Caco-2 (cell line): ENCODE measurements around the gene GZMH. TPM values are rescaled to one million over a fixed set of nuclear protein-coding genes. Genes with fewer than 3 reads are reported as not detected.

Experiments
- BruUV-seq: library from RNA; stranded (reverse); fragments of 400-500 nt; replicated peaks from 2 replicates; lab custom pipeline; 2021; lab: Mats Ljungman, UMichigan
- CTCF ChIA-PET: fragments of 300-600 bp; sonication (Branson Sonifier 250); formaldehyde crosslinking; loops from one replicate; lab custom pipeline; 2022; ENCODE audit warnings: antibody characterized with exemption; lab: Charles Lee
- POLR2A ChIA-PET: fragments of 300-600 bp; sonication (Branson Sonifier 250); formaldehyde crosslinking; loops from one replicate; lab custom pipeline; 2022; ENCODE audit warnings: antibody characterized with exemption; lab: Charles Lee
- DNase-seq, 2 experiments: peaks; one replicate each; pipeline versions ENCODE4 v3.0.0 to v3.0.0-alpha.2; 2020 to 2022
- H3K27me3 ChIP-seq: replicated peaks from 2 replicates; pipeline ENCODE4 v1.6.0; 2011; ENCODE audit warnings: low read length; ENCODE audit not compliant: control insufficient read depth, insufficient read depth
- H3K36me3 ChIP-seq: 2 replicates; pipeline ENCODE4 v1.5.1; 2011; ENCODE audit warnings: low read length; ENCODE audit not compliant: control insufficient read depth, insufficient read depth
- H3K4me1 ChIP-seq: fragments of 250-450 bp; sonication (Bioruptor Pico); 2 replicates; pipeline ENCODE4 v1.5.1; 2020; ENCODE audit warnings: mild to moderate bottlenecking
- H3K4me3 ChIP-seq: 2 replicates; pipeline ENCODE4 v1.5.1; 2011; ENCODE audit warnings: low read depth, mild to moderate bottlenecking, control low read depth, low read length
- H3K9me3 ChIP-seq: fragments of 250-450 bp; sonication (Bioruptor Pico); 2 replicates; pipeline ENCODE4 v1.5.1; 2020; ENCODE audit warnings: mild to moderate bottlenecking, moderate library complexity
- H3K27ac Mint-ChIP-seq: one replicate; pipeline ENCODE4 v1.8.0; 2022; ENCODE audit warnings: mixed read lengths; ENCODE audit not compliant: unreplicated experiment
- H3K27me3 Mint-ChIP-seq: one replicate; pipeline ENCODE4 v1.8.0; 2022; ENCODE audit warnings: mixed read lengths; ENCODE audit not compliant: insufficient read depth, unreplicated experiment
- H3K36me3 Mint-ChIP-seq: one replicate; pipeline ENCODE4 v1.8.0; 2022; ENCODE audit warnings: mild to moderate bottlenecking, mixed read lengths; ENCODE audit not compliant: insufficient read depth, unreplicated experiment
- H3K4me1 Mint-ChIP-seq: one replicate; pipeline ENCODE4 v1.8.0; 2022; ENCODE audit warnings: low read depth, mixed read lengths; ENCODE audit not compliant: unreplicated experiment
- H3K4me3 Mint-ChIP-seq: one replicate; pipeline ENCODE4 v1.8.0; 2022; ENCODE audit warnings: mild to moderate bottlenecking, moderate library complexity, mixed read lengths; ENCODE audit not compliant: unreplicated experiment
- H3K9me3 Mint-ChIP-seq: one replicate; pipeline ENCODE4 v1.8.0; 2022; ENCODE audit warnings: mixed read lengths; ENCODE audit not compliant: unreplicated experiment
- intact Hi-C: fragments of 100-400 bp; cut with micrococcal nuclease; formaldehyde crosslinking; loops from one replicate; pipeline ENCODE4 v1.10.0; 2022; ENCODE audit not compliant: unreplicated experiment
- total RNA-seq: library from RNA; stranded (reverse); gene quantifications from 2 replicates; pipeline ENCODE4 v1.2.3, GENCODE V29; 2022
- TF ChIP-seq, protein P1 (sequence below), 2 experiments: fragments of 200-600 bp in 1 of 2; IDR thresholded peaks; 1 replicate in 1 of 2; 2 replicates in 1 of 2; pipeline versions ENCODE4 v1.5.1 to v1.8.0; 2011 to 2022; ENCODE audit warnings: antibody characterized with exemption in 1 of 2, control low read depth in 1 of 2, inconsistent platforms in 1 of 2, low read depth in 1 of 2, low read length in 1 of 2, mild to moderate bottlenecking in 1 of 2, moderate library complexity in 1 of 2; ENCODE audit not compliant: insufficient read depth in 1 of 2, severe bottlenecking in 1 of 2, unreplicated experiment in 1 of 2

The GZMH gene
- total RNA-seq, 1 experiment from 2014 or later, result not detected

DNA sequence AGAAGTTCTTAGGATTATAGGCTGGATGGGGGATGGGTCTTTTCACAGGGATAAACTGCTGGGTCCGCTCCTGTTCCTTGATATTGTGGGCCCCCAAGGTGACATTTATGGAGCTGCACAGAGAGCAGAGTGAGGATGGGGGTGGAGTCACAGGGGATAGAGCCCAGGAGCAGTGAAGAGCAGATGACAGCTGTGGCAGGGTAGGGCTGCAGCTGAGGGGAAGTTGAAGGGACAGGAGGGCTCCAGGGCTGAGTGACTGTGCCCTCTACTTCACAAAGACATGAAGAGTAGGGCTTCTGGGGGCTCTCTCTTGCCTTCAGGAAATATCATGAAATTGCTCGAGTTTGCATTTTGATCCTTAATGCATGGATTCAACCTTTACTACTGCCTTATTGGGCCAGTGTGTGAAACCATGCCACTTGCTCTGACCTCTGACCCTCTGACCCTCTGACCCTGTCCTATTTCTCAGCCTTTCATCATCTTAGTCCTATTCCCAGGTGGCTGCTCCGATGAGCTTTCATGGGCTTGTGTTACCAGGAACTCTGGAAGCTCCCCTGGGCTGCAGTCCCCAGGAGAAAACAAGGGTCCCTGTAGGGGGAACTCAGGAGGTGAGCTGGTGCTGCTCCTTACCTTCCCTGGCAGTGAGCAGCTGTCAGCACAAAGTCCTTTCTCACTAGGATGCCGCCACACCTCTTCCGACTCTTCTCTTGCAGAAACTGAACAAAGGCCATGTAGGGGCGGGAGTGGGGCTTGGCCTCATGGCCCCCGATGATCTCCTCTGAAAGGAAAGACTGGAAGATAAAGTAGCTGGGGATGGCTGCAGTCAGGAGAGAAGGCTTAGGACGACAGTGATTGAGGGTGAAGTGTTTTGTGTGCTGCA, 1.6 kb downstream of the GZMH start:
- Mint-ChIP-seq H3K4me3 (no peak overlapping the region), H3K9me3 (no peaks in the 10 kb centered on the region), H3K27me3 (no peaks in the 10 kb centered on the region), H3K36me3 (no peaks in the 10 kb centered on the region), H3K27ac (no peak overlapping the region), H3K4me1 (no peaks in the 10 kb centered on the region)
- POLR2A ChIA-PET, result no interaction called here
- BruUV-seq, result no TSS peak
- DNase-seq, result peak in 1 of 2 experiments; percentile 10
- H3K36me3 ChIP-seq, result no peaks in the 10 kb centered on the region
- H3K27me3 ChIP-seq, result no peaks in the 10 kb centered on the region; the same call in 1 of the 2 replicates
- H3K4me3 ChIP-seq, result no peak overlapping the region
- CTCF ChIA-PET, result no interaction called here
- no peaks in the 10 kb centered on the region for H3K9me3 ChIP-seq
- H3K4me1 ChIP-seq, result no peaks in the 10 kb centered on the region
- TF ChIP-seq, protein P1, sequence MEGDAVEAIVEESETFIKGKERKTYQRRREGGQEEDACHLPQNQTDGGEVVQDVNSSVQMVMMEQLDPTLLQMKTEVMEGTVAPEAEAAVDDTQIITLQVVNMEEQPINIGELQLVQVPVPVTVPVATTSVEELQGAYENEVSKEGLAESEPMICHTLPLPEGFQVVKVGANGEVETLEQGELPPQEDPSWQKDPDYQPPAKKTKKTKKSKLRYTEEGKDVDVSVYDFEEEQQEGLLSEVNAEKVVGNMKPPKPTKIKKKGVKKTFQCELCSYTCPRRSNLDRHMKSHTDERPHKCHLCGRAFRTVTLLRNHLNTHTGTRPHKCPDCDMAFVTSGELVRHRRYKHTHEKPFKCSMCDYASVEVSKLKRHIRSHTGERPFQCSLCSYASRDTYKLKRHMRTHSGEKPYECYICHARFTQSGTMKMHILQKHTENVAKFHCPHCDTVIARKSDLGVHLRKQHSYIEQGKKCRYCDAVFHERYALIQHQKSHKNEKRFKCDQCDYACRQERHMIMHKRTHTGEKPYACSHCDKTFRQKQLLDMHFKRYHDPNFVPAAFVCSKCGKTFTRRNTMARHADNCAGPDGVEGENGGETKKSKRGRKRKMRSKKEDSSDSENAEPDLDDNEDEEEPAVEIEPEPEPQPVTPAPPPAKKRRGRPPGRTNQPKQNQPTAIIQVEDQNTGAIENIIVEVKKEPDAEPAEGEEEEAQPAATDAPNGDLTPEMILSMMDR (IDR thresholded peaks at IDR 0.05; ENCODE audit: insufficient read depth in 1 of 2, low read depth in 1 of 2, low read length in 1 of 2, severe bottlenecking in 1 of 2, unreplicated experiment in 1 of 2), result no peak
- intact Hi-C loops, result loop anchor here (10.0 kb wide), 1 partner anchor 123 kb away; no protein-coding TSS in a partner anchor

GRCh38 chr14:24607081-24607480, 2.4 kb downstream of the GZMH start:
- no peaks in the 10 kb centered on the region for H3K36me3 ChIP-seq
- H3K4me3 Mint-ChIP-seq, result no peak overlapping the region
- intact Hi-C loops, result loop anchor here (10.0 kb wide), 1 partner anchor 122 kb away; no protein-coding TSS in a partner anchor
- no peak for DNase-seq
- no peaks in the 10 kb centered on the region for H3K9me3 Mint-ChIP-seq
- TF ChIP-seq, protein P1 (IDR thresholded peaks at IDR 0.05; ENCODE audit: insufficient read depth in 1 of 2, low read depth in 1 of 2, low read length in 1 of 2, severe bottlenecking in 1 of 2, unreplicated experiment in 1 of 2), result no peak
- H3K27ac Mint-ChIP-seq, result no peak overlapping the region
- ChIA-PET CTCF (no interaction called here), POLR2A (no interaction called here)
- H3K4me3 ChIP-seq, result no peak overlapping the region
- no TSS peak for BruUV-seq
- no peaks in the 10 kb centered on the region for H3K27me3 ChIP-seq
- no peaks in the 10 kb centered on the region for H3K4me1 ChIP-seq
- H3K9me3 ChIP-seq, result no peaks in the 10 kb centered on the region
- no peaks in the 10 kb centered on the region for H3K27me3 Mint-ChIP-seq
- H3K4me1 Mint-ChIP-seq, result no peaks in the 10 kb centered on the region
- no peaks in the 10 kb centered on the region for H3K36me3 Mint-ChIP-seq

DNA sequence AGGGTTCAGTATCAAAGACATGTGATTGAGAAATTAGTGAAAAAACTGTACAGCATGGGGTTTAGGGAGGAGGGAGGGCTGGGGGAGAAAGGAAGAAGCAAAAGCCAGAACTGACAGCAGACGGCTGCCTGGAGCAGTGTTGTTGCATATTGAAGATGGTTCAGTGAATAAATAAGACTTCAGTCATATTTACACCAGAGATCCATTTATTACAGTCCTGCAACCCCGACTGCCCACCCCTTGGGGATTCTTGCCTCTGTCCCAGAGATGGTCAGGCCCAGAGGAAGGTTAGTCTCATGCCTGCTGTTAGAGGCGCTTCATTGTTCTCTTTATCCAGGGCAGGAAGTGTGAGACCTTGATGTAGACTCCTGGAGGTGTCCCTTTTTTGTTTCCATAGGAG, 3.2 kb downstream of the GZMH start:
- CTCF ChIA-PET, result interaction anchor here (0.6 kb wide), 1 partner anchor 54 kb away, joined by 3 read pairs; no protein-coding TSS in a partner anchor

More for the DNA sequence above, 3.2 kb downstream of the GZMH start:
- H3K36me3 Mint-ChIP-seq, result no peaks in the 10 kb centered on the region
- H3K4me3 ChIP-seq, result no peak overlapping the region
- no TSS peak for BruUV-seq
- H3K27me3 ChIP-seq, result no peaks in the 10 kb centered on the region
- POLR2A ChIA-PET, result no interaction called here
- H3K36me3 ChIP-seq, result no peaks in the 10 kb centered on the region
- no peaks in the 10 kb centered on the region for H3K9me3 ChIP-seq
- H3K4me3 Mint-ChIP-seq, result no peak overlapping the region
- H3K27ac Mint-ChIP-seq, result no peak overlapping the region
- H3K9me3 Mint-ChIP-seq, result no peaks in the 10 kb centered on the region
- H3K4me1 ChIP-seq, result no peaks in the 10 kb centered on the region
- DNase-seq, result no peak
- TF ChIP-seq, protein P1 (IDR thresholded peaks at IDR 0.05; ENCODE audit: insufficient read depth in 1 of 2, low read depth in 1 of 2, low read length in 1 of 2, severe bottlenecking in 1 of 2, unreplicated experiment in 1 of 2), result no peak
- intact Hi-C loops, result loop anchor here (10.0 kb wide), 1 partner anchor 121 kb away; no protein-coding TSS in a partner anchor
- H3K27me3 Mint-ChIP-seq, result no peaks in the 10 kb centered on the region
- no peaks in the 10 kb centered on the region for H3K4me1 Mint-ChIP-seq
